ENCODE data around the gene TRIO. TPM values are rescaled to one million over a fixed set of nuclear protein-coding genes. Genes with fewer than 3 reads are reported as not detected.
A peak's percentile ranks its signal among the peaks of the same experiment; 100 is the strongest.

The TRIO gene
- polyA plus RNA-seq, 3 donors, result 1.7 to 45.8 (median 2.1) TPM

DNA sequence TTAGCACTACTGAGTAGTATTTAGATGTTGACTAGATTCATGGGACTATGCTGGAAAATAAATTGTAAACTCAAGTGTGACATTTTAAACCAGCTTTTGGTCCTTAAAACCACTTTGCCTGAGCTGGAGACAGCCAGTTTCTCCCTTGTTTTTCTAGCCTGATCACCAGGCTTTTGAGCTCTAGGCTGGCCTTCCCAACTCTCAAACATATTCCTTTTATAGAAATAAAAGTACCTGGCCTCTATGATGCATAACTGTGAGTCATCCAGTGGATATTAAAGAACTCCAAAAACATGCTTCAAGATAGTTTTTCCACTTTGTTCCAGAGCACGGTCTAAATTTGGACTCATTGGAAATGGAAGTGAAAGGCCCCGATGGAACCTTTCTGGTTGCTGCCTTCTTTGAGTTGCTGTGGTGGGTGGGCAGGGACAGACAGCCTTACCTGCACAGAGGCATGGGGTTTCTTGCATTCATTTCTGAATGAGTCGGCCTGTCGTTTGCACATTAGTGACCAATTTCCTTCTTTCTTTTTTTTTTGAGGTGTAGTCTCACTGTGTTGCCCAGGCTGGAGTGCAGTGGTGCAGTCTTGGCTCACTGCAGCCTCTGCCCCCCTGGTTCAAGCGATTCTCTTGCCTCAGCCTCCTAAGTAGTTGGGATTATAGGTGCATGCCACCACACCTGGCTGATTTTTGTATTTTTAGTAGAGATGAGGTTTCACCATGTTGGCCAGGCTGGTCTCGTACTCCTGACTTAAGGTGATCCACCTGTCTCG is 43.1 kb downstream of the TRIO start:
- Mint-ChIP-seq H3K4me1 (peaks cover 30% of the 10 kb centered on the region), H3K36me3 (no peaks in the 10 kb centered on the region), H3K9me3 (no peaks in the 10 kb centered on the region), H3K4me3 (no peak overlapping the region), H3K27ac (peak overlapping the region in 1 of 7 donors; percentile 10), H3K27me3 (ENCODE audit: low read depth in 3 of 3) (peaks cover 0 to 2% (median 1%) of the 10 kb centered on the region in 3 donors)
- TF ChIP-seq CTCF (IDR thresholded peaks at IDR 0.05), result no peak
- Histone ChIP-seq H3K27ac (ENCODE audit: low read depth in 1 of 2, low read length in 2 of 2) (no peak overlapping the region), H3K36me3 (replicated peaks in 1 of 2; ENCODE audit: control insufficient read depth in 1 of 2, insufficient read depth in 2 of 2, low read length in 2 of 2) (no peaks in the 10 kb centered on the region), H3K9ac (ENCODE audit: insufficient read depth, low read length, poor library complexity, severe bottlenecking) (no peak overlapping the region), H4K20me1 (ENCODE audit: insufficient read depth, low read length) (peaks cover 98% of the 10 kb centered on the region), H3K27me3 (ENCODE audit: control insufficient read depth in 2 of 2, insufficient read depth in 2 of 2, low read length in 2 of 2) (no peaks in the 10 kb centered on the region), H3K9me3 (replicated peaks in 1 of 2; ENCODE audit: control insufficient read depth in 1 of 2, insufficient read depth in 1 of 2, low read length in 2 of 2) (no peaks in the 10 kb centered on the region), H3K4me1 (ENCODE audit: control insufficient read depth in 1 of 2, insufficient read depth in 2 of 2, low read length in 2 of 2) (peaks cover 2 to 4% of the 10 kb centered on the region in 2 donors), H2AFZ (ENCODE audit: insufficient read depth, low read depth, low read length, poor library complexity, severe bottlenecking) (no peak overlapping the region), H3K4me3 (replicated peaks in 1 of 3; ENCODE audit: low read depth in 2 of 3, low read length in 3 of 3) (no peak overlapping the region), H3K79me2 (ENCODE audit: insufficient read depth, low read length) (peaks cover 100% of the 10 kb centered on the region), H3K4me2 (replicated peaks; ENCODE audit: extremely low read depth, low read length, poor library complexity, severe bottlenecking) (no peak overlapping the region)
- intact Hi-C loops (cut with micrococcal nuclease), result no loop called here
- DNase-seq, result no peak
- 100% methylated on average over 3 of the region's 7 CpGs for WGBS (ENCODE audit: insufficient coverage)

DNA sequence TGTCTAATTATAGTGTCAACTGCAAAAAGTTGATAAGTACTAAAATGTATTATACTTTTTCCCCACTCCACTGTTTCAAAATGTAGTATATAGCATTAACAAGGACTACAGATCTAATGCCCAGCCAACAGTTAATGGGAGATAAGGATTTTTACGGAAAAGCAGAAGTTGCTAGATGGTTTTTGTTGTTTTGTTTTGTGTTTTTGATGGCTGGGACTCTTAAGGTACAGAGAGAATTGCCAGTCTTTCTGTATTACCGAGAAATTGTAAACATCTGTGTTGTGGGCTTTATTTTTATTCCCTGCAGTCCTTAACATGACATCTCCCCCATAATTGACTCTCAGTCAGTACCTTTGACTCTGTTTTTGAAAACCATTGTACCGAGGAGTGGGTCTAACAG is 44.0 kb downstream of the TRIO start:
- TF ChIP-seq CTCF (IDR thresholded peaks at IDR 0.05), result no peak
- H3K9me3 Mint-ChIP-seq, result no peaks in the 10 kb centered on the region
- H3K4me3 ChIP-seq (replicated peaks in 1 of 3; ENCODE audit: low read depth in 2 of 3, low read length in 3 of 3), result no peak overlapping the region
- no peak overlapping the region for H3K9ac ChIP-seq (ENCODE audit: insufficient read depth, low read length, poor library complexity, severe bottlenecking)
- H3K4me1 ChIP-seq (ENCODE audit: control insufficient read depth in 1 of 2, insufficient read depth in 2 of 2, low read length in 2 of 2), result peaks cover 4 to 10% of the 10 kb centered on the region in 2 donors
- no peak overlapping the region for H3K4me3 Mint-ChIP-seq
- peaks cover 0 to 1% (median 0%) of the 10 kb centered on the region in 3 donors for H3K27me3 Mint-ChIP-seq (ENCODE audit: low read depth in 3 of 3)
- no peaks in the 10 kb centered on the region for H3K36me3 ChIP-seq (replicated peaks in 1 of 2; ENCODE audit: control insufficient read depth in 1 of 2, insufficient read depth in 2 of 2, low read length in 2 of 2)
- H3K36me3 Mint-ChIP-seq, result no peaks in the 10 kb centered on the region
- H3K4me1 Mint-ChIP-seq, result peaks cover 35% of the 10 kb centered on the region
- peaks cover 98% of the 10 kb centered on the region for H4K20me1 ChIP-seq (ENCODE audit: insufficient read depth, low read length)
- WGBS (ENCODE audit: insufficient coverage), result 67% methylated on average over 1 of the region's 3 CpGs
- H3K27me3 ChIP-seq (ENCODE audit: control insufficient read depth in 2 of 2, insufficient read depth in 2 of 2, low read length in 2 of 2), result no peaks in the 10 kb centered on the region
- H3K27ac ChIP-seq (ENCODE audit: low read depth in 1 of 2, low read length in 2 of 2), result no peak overlapping the region
- H3K4me2 ChIP-seq (replicated peaks; ENCODE audit: extremely low read depth, low read length, poor library complexity, severe bottlenecking), result no peak overlapping the region
- no peaks in the 10 kb centered on the region for H3K9me3 ChIP-seq (replicated peaks in 1 of 2; ENCODE audit: control insufficient read depth in 1 of 2, insufficient read depth in 1 of 2, low read length in 2 of 2)
- no peak overlapping the region for H2AFZ ChIP-seq (ENCODE audit: insufficient read depth, low read depth, low read length, poor library complexity, severe bottlenecking)
- intact Hi-C loops (cut with micrococcal nuclease), result no loop called here
- DNase-seq, result no peak
- H3K27ac Mint-ChIP-seq, result no peak overlapping the region
- peaks cover 100% of the 10 kb centered on the region for H3K79me2 ChIP-seq (ENCODE audit: insufficient read depth, low read length)

Measured in CD14-positive monocyte (primary cell).